GM12872 (cell line): ENCODE results near the gene ACOT7.

ENCODE experiments used
- TF ChIP-seq, protein P1 (sequence below): IDR thresholded peaks from 3 replicates; pipeline ENCODE4 v1.5.1; 2011; ENCODE audit warnings: low read depth, mild to moderate bottlenecking, low read length, moderate library complexity; ENCODE audit not compliant: insufficient read depth

ACOT7 gene

DNA sequence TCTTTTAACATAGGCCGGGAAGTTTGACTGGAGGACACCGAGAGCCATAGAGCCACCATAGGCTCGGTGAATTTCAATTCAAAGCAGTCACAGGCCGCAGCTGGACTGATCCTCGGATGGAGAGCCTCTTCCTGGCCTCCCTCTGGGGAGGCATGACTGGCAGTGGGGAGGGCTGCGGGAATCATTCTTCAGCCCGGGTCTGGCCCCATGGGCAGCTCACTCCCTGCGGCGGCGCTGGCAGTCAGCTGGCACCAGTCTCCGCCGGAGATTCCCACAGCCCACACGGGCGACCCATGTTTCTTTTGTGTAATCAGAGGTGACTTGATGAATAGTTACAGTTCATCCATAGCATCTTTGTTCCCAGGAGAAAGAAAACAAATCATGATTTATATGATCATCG, 41.6 kb upstream of the ACOT7 start:
- TF ChIP-seq, protein P1, sequence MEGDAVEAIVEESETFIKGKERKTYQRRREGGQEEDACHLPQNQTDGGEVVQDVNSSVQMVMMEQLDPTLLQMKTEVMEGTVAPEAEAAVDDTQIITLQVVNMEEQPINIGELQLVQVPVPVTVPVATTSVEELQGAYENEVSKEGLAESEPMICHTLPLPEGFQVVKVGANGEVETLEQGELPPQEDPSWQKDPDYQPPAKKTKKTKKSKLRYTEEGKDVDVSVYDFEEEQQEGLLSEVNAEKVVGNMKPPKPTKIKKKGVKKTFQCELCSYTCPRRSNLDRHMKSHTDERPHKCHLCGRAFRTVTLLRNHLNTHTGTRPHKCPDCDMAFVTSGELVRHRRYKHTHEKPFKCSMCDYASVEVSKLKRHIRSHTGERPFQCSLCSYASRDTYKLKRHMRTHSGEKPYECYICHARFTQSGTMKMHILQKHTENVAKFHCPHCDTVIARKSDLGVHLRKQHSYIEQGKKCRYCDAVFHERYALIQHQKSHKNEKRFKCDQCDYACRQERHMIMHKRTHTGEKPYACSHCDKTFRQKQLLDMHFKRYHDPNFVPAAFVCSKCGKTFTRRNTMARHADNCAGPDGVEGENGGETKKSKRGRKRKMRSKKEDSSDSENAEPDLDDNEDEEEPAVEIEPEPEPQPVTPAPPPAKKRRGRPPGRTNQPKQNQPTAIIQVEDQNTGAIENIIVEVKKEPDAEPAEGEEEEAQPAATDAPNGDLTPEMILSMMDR = no peak

DNA sequence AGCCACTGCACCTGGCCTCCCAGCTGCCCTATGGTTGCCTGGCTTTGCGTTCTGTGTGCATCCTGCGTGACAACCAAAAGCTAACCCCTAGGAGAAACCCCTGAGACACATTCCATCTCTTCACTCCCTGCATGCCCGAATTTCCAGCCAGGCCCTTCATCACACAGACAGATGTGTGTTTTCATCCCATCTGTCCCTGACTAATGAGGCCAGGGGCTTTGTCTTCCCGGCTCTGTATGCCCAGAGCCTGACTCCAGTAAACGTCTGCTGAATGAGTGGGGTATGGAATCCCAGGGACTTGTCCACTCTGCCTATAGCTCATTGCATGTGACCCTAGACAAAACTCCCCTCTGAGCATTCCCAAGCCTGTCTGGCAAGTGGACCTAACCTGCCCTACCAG, 40.6 kb upstream of the ACOT7 start:
- TF ChIP-seq, protein P1 = no peak

DNA sequence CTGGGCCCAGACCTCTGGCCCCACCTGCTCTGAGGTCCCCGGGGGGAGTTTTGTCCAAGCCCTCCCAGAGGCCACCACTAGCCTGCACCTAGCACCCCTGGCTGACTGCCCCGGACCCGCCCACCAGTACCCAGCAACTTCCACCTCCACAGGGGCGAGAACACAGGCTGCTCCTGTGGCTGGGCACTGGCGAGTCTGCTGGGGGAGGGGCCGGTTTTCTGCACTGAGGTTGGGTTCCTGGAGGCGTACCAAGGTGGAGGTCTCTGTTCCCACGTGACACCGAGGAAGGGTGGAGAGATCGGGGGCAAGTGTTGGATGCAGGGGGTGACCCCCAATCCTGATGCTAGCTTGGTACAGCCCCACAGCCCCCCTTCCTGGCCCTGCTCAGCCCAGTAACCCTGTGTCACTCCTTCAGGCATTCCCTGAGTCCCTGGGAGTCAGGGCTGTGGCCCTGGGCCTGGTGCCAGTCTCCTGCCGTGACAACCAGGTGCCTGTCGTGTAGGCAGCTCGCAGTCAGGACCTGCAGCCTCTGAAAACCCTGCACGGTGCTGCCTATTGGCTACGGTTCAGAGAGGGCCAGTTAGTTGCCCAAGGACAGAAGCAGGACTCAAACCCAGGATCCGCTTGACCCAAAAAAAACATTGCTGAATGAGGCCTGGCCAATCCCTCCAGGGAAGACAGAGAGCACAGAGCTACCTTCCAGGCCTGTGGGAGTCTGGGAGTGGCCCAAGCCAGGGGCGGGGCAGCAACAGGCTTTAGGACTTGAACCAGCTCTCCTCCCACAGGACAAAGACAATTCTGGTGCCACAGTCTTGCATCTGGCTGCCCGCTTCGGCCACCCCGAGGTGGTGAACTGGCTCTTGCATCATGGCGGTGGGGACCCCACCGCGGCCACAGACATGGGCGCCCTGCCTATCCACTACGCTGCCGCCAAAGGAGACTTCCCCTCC, 34.1 kb upstream of the ACOT7 start:
- TF ChIP-seq, protein P1 = no peak

DNA sequence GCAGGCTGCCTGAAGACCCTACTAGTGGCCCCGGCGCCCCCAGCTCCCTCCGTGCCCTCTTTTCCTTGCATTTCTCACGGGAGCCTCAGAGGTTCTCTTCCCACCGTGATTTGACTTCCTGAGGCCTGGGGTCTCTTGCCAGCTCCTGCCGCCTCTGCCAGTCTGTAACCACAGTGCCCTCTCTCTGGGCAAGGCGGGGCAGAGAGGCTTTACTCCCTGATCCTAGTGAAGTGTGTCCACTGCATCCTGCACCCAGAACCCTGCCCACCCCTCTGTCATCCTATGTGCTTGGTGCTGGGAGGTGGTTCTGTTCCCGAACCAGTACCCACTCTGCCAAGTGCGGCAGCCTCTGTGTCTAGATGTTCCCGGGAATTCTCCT, 33.4 kb upstream of the ACOT7 start:
- TF ChIP-seq, protein P1 = no peak

DNA sequence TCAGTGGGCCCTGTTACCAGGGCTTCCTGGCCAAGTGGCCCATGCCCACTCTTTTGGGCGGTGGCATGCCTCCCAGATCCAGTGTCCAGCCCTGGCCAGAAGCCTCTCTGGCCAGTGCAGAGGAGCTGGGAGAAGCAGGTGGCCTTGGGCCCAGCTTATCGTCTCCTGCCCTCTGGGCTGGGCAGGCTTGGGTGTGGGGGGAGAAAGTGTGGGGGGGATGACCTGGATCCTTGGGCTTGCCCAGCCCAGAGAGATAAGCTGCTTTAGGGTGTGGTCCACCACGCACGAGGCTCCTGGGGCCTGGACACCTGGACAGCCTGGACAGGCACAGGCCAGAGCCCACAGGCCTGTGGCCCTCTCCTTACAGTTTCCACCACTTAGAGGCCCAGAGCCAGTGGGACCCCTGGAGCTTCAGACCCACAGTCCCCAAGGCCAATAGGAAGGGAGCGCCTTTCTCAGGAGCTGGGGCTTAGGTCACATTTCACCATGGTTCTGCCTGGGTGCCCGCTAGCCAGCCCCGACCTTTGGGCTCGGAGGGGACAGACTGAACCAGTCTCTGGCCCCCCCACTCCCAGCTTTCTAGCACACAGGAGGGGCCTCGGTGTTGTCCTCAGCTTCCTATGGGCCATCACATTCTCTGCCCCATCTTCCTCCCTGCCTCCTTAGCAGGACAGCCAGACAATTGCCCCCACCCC, 32.9 kb upstream of the ACOT7 start:
- TF ChIP-seq, protein P1 = no peak

DNA sequence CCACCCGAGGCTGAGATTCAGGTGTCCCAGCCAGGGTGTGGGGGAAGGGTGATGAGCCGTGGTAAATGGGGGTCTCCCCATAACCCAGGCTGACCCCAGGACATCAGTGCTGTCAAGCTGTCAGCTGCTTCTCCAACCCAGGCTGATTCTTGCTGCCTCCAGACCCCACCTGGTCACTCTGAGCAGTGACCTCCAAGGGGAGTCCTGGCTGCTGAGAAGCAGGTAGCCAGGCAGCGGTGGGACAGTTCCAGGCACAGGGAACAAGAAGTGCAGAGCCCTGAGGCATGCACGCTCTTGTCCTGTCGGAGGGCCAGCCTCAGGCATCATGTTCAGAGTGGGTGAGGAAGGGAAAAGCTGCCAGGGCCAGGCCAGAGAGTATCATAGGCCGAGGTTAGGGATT, 32.1 kb upstream of the ACOT7 start:
- TF ChIP-seq, protein P1 = no peak
